H1 (cell line): Measurements from ENCODE around the gene CENPP. TPM values are rescaled to one million over a fixed set of nuclear protein-coding genes. Genes with fewer than 3 reads are reported as not detected.

Experiments
- CTCF ChIA-PET: fragments of 300-600 bp; sonication (Branson Sonifier 250); formaldehyde crosslinking; loops from one replicate; lab custom pipeline; 2021; ENCODE audit not compliant: partially characterized antibody; lab: Charles Lee
- POLR2A ChIA-PET: fragments of 300-600 bp; sonication (Branson Sonifier 250); formaldehyde crosslinking; loops from one replicate; lab custom pipeline; 2021; ENCODE audit warnings: inconsistent platforms; ENCODE audit not compliant: partially characterized antibody; lab: Charles Lee
- DNase-seq, 2 experiments: peaks; one replicate each; pipeline versions ENCODE4 v3.0.0 to v3.0.0-alpha.2; 2010 to 2022; ENCODE audit warnings: low spot score in 2 of 2, low read depth in 1 of 2, mixed read lengths in 1 of 2
- FAIRE-seq: peaks from 2 replicates; lab custom pipeline; 2011; peaks lifted over from hg19 to GRCh38; lab: Jason Lieb, UNC
- H2AFZ ChIP-seq: 2 replicates; pipeline ENCODE4 v1.8.1; 2012; ENCODE audit warnings: low read length, inconsistent platforms
- H2AK5ac ChIP-seq: 2 replicates; pipeline ENCODE4 v1.6.1; 2013; ENCODE audit warnings: low read depth, low read length
- H2BK120ac ChIP-seq: replicated peaks from 2 replicates; pipeline ENCODE3; 2013; ENCODE audit warnings: low read depth, low read length, inconsistent platforms
- H2BK12ac ChIP-seq: 2 replicates; pipeline ENCODE4 v1.6.1; 2013; ENCODE audit warnings: low read depth, low read length
- H2BK15ac ChIP-seq: 2 replicates; pipeline ENCODE4 v1.6.1; 2013; ENCODE audit warnings: low read length
- H2BK20ac ChIP-seq: 2 replicates; pipeline ENCODE4 v1.6.1; 2013; ENCODE audit warnings: low read length
- H2BK5ac ChIP-seq: 2 replicates; pipeline ENCODE4 v1.6.1; 2013; ENCODE audit warnings: low read depth, low read length
- H3K14ac ChIP-seq: 2 replicates; pipeline ENCODE4 v1.6.1; 2013; ENCODE audit warnings: inconsistent platforms; ENCODE audit not compliant: insufficient read length
- H3K18ac ChIP-seq: 2 replicates; pipeline ENCODE4 v1.6.1; 2013; ENCODE audit warnings: low read length; ENCODE audit errors: extremely low read depth
- H3K23ac ChIP-seq: 2 replicates; pipeline ENCODE4 v1.6.1; 2013; ENCODE audit warnings: inconsistent platforms; ENCODE audit not compliant: insufficient read length
- H3K23me2 ChIP-seq: 2 replicates; pipeline ENCODE4 v1.6.1; 2013; ENCODE audit warnings: low read depth, low read length
- H3K27ac ChIP-seq: 2 replicates; pipeline ENCODE4 v1.6.1; 2011; ENCODE audit warnings: low read depth, low read length, inconsistent platforms
- H3K27me3 ChIP-seq, 4 experiments: replicated peaks in 1 of 4; 1 replicate in 1 of 4; 2 replicates in 3 of 4; pipeline versions ENCODE4 v1.6.1 to v1.8.1; 2011 to 2013; ENCODE audit warnings: low read length in 3 of 4, mild to moderate bottlenecking in 3 of 4, inconsistent platforms in 2 of 4, mixed read lengths in 2 of 4, moderate library complexity in 1 of 4; ENCODE audit not compliant: control insufficient read depth in 3 of 4, insufficient read depth in 3 of 4; ENCODE audit errors: extremely low read depth in 1 of 4
- H3K36me3 ChIP-seq, 4 experiments: 2 replicates each; pipeline versions ENCODE4 v1.6.1 to v1.8.1; 2011 to 2013; ENCODE audit warnings: mild to moderate bottlenecking in 4 of 4, low read length in 3 of 4, moderate library complexity in 2 of 4, control low read depth in 1 of 4, inconsistent platforms in 1 of 4; ENCODE audit not compliant: insufficient read depth in 4 of 4, control insufficient read depth in 2 of 4
- H3K4ac ChIP-seq: replicated peaks from 2 replicates; pipeline ENCODE3; 2013; ENCODE audit warnings: low read length, low read depth, mixed read lengths, inconsistent platforms; ENCODE audit not compliant: insufficient read length
- H3K4me1 ChIP-seq, 4 experiments: replicated peaks in 1 of 4; 1 replicate in 1 of 4; 2 replicates in 3 of 4; pipeline versions ENCODE4 v1.6.1 to v1.8.1; 2011 to 2013; ENCODE audit warnings: low read length in 3 of 4, inconsistent platforms in 2 of 4, mixed read lengths in 1 of 4; ENCODE audit not compliant: insufficient read depth in 4 of 4, control insufficient read depth in 3 of 4
- H3K4me2 ChIP-seq, 2 experiments: 2 replicates each; pipeline versions ENCODE4 v1.6.1 to v1.8.1; 2011 to 2013; ENCODE audit warnings: low read depth in 2 of 2, low read length in 2 of 2, control low read depth in 1 of 2, inconsistent platforms in 1 of 2, mild to moderate bottlenecking in 1 of 2; ENCODE audit not compliant: insufficient read depth in 1 of 2
- H3K4me3 ChIP-seq, 4 experiments: fragments of 200-600, 300-600 bp in 1 of 4; sonication (generic), shearing (Covaris generic), sonication (Bioruptor Twin) in 1 of 4; 2 replicates each; pipeline versions ENCODE4 v1.5.1 to v1.8.1; 2011 to 2016; ENCODE audit warnings: low read length in 4 of 4, low read depth in 3 of 4, control low read depth in 2 of 4, inconsistent platforms in 2 of 4, mild to moderate bottlenecking in 2 of 4, mixed read lengths in 1 of 4, moderate library complexity in 1 of 4; ENCODE audit not compliant: insufficient read depth in 2 of 4; ENCODE audit errors: extremely low read depth in 1 of 4
- H3K56ac ChIP-seq: replicated peaks from 2 replicates; pipeline ENCODE3; 2013; ENCODE audit warnings: low read depth, mild to moderate bottlenecking, mixed read lengths, low read length, inconsistent platforms; ENCODE audit not compliant: insufficient read length
- H3K79me1 ChIP-seq: 2 replicates; pipeline ENCODE4 v1.6.1; 2013; ENCODE audit warnings: low read depth, low read length, control low read depth
- H3K79me2 ChIP-seq, 2 experiments: 2 replicates each; pipeline versions ENCODE4 v1.6.1 to v1.8.1; 2012 to 2013; ENCODE audit warnings: low read length in 2 of 2, mild to moderate bottlenecking in 2 of 2, inconsistent platforms in 1 of 2; ENCODE audit not compliant: insufficient read depth in 2 of 2, control insufficient read depth in 1 of 2
- H3K9ac ChIP-seq, 4 experiments: replicated peaks in 1 of 4; 1 replicate in 1 of 4; 2 replicates in 3 of 4; pipeline versions ENCODE4 v1.6.1 to v1.8.1; 2011 to 2013; ENCODE audit warnings: low read depth in 3 of 4, low read length in 3 of 4, control low read depth in 2 of 4, mild to moderate bottlenecking in 2 of 4, moderate library complexity in 2 of 4, inconsistent platforms in 1 of 4; ENCODE audit errors: extremely low read depth in 1 of 4
- H3K9me3 ChIP-seq, 2 experiments: 2 replicates each; pipeline versions ENCODE4 v1.6.1 to v1.8.1; 2012 to 2013; ENCODE audit warnings: mild to moderate bottlenecking in 2 of 2, moderate library complexity in 2 of 2, control low read depth in 1 of 2, inconsistent platforms in 1 of 2, low read depth in 1 of 2, low read length in 1 of 2, mixed read lengths in 1 of 2; ENCODE audit not compliant: insufficient read depth in 2 of 2
- H4K20me1 ChIP-seq, 2 experiments: replicated peaks in 1 of 2; 2 replicates each; pipeline versions ENCODE3 to v1.8.1; 2011 to 2013; ENCODE audit warnings: inconsistent platforms in 2 of 2, low read length in 2 of 2, mild to moderate bottlenecking in 1 of 2; ENCODE audit not compliant: insufficient read depth in 2 of 2, control insufficient read depth in 1 of 2
- H4K5ac ChIP-seq: 2 replicates; pipeline ENCODE4 v1.6.1; 2013; ENCODE audit warnings: low read length, low read depth, mixed read lengths, inconsistent platforms; ENCODE audit not compliant: insufficient read length
- H4K8ac ChIP-seq: 2 replicates; pipeline ENCODE4 v1.8.0; 2013; ENCODE audit warnings: mild to moderate bottlenecking, moderate library complexity, low read length, inconsistent platforms; ENCODE audit not compliant: insufficient read depth; ENCODE audit errors: extremely low read depth
- H4K91ac ChIP-seq: replicated peaks from 2 replicates; pipeline ENCODE3; 2013; ENCODE audit warnings: low read length, mixed read lengths, inconsistent platforms; ENCODE audit not compliant: insufficient read length
- ASH2L ChIP-seq: fragments of 200-600, 300-600 bp; sonication (generic); IDR thresholded peaks from one replicate; pipeline ENCODE4 v1.7.1; 2017; ENCODE audit warnings: low read length
- CBX5 ChIP-seq: fragments of 300-800, 300-1000 bp; sonication (generic); IDR thresholded peaks from 2 replicates; pipeline ENCODE4 v1.7.1; 2016; ENCODE audit warnings: antibody characterized with exemption, low read length, low read depth
- EZH2 ChIP-seq: fragments of 200-600 bp; sonication (generic); IDR thresholded peaks from 2 replicates; pipeline ENCODE4 v1.7.1; 2012; ENCODE audit warnings: low read depth, mild to moderate bottlenecking, moderate library complexity, low read length, inconsistent platforms; ENCODE audit not compliant: severe bottlenecking
- FOSL1 ChIP-seq: IDR thresholded peaks from 2 replicates; pipeline ENCODE4 v1.6.1; 2011; ENCODE audit warnings: mild to moderate bottlenecking, low read depth, low read length, moderate library complexity; ENCODE audit not compliant: insufficient read depth
- JUND ChIP-seq: IDR thresholded peaks from 2 replicates; pipeline ENCODE4 v1.6.1; 2011; ENCODE audit warnings: mild to moderate bottlenecking, improper control_type of control experiment, low read length
- KDM1A ChIP-seq: fragments of 200-600, 300-600 bp; sonication (generic); IDR thresholded peaks from 2 replicates; pipeline ENCODE4 v1.7.1; 2016; ENCODE audit warnings: mild to moderate bottlenecking, low read length, borderline replicate concordance
- KDM4A ChIP-seq: IDR thresholded peaks from one replicate; pipeline ENCODE4 v1.7.1; 2012; ENCODE audit warnings: low read depth, mild to moderate bottlenecking, moderate library complexity, low read length, inconsistent platforms; ENCODE audit not compliant: severe bottlenecking
- KDM5A ChIP-seq: fragments of 200-600 bp; IDR thresholded peaks from 2 replicates; pipeline ENCODE4 v1.7.1; 2012; ENCODE audit warnings: mild to moderate bottlenecking, low read length, inconsistent platforms, mixed read lengths
- SP1 ChIP-seq: IDR thresholded peaks from 2 replicates; pipeline ENCODE4 v1.6.1; 2011; ENCODE audit warnings: low read depth, low read length
- ZNF274 ChIP-seq: IDR thresholded peaks from 2 replicates; pipeline ENCODE4 v1.7.0; 2012; ENCODE audit warnings: low read length, borderline replicate concordance; ENCODE audit errors: extremely low read depth
- WGBS, 2 experiments: shearing (Covaris generic) in 1 of 2; methylation state at CpG; one replicate each; pipeline versions ENCODE4 v1.1.6 to v1.1.7; 2013 to 2015; ENCODE audit warnings: low lambda C conversion rate in 2 of 2, mixed read lengths in 2 of 2, inconsistent platforms in 1 of 2, low coverage in 1 of 2, missing lambda C conversion rate in 1 of 2; ENCODE audit not compliant: insufficient replicate concordance in 2 of 2, insufficient coverage in 1 of 2, insufficient read length in 1 of 2; ENCODE audit errors: extremely low coverage in 1 of 2, missing lambda C conversion rate in 1 of 2; 5-methylcytosine and 5-hydroxymethylcytosine counted together
- polyA plus RNA-seq, 7 experiments: library from polyadenylated mRNA; depleted of rRNA in 3 of 7; stranded (reverse) in 5 of 7; unstranded in 2 of 7; fragments of >200 nt in 5 of 7; fragments of 200-250 nt in 2 of 7; gene quantifications; 1 replicate in 5 of 7; 2 replicates in 1 of 7; 4 replicates in 1 of 7; pipeline versions ENCODE4 v1.2.1 to v1.2.3, GENCODE V29; 2011 to 2013; ENCODE audit warnings: missing spikeins in 2 of 7, mixed read lengths in 2 of 7
- total RNA-seq: library from RNA; stranded (reverse); fragmentation: NEBNext Ultra II Directional; extraction: Animal tissue kit (Norgen Biotek cat#: 25700); gene quantifications from 2 replicates; pipeline ENCODE4 v1.2.1, GENCODE V29; 2021
- TF ChIP-seq, protein P1 (sequence below), 3 experiments: IDR thresholded peaks; 1 replicate in 2 of 3; 2 replicates in 1 of 3; pipeline versions ENCODE4 v1.5.1 to v1.6.1; 2011; ENCODE audit warnings: low read length in 3 of 3, mild to moderate bottlenecking in 3 of 3, inconsistent platforms in 2 of 3, low read depth in 1 of 3, moderate library complexity in 1 of 3; ENCODE audit not compliant: insufficient read depth in 1 of 3; ENCODE audit errors: control extremely low read depth in 1 of 3

CENPP gene
- total and polyA plus RNA-seq, 2 of the 8 experiments (the other 6 are each of a cell fraction or from before 2014, with no cell fraction given): 2.7 to 10.8 TPM

- no peak overlapping the region for H2BK5ac ChIP-seq
- H3K23me2 ChIP-seq: no peaks in the 10 kb centered on the region
- no peak overlapping the region for H2BK15ac ChIP-seq
- H2BK12ac ChIP-seq: no peak overlapping the region
- DNase-seq (no peak), FAIRE-seq (no peak)
- no peak overlapping the region for H3K56ac ChIP-seq
- H3K27me3 ChIP-seq: no peaks in the 10 kb centered on the region
- no peak overlapping the region for H2AFZ ChIP-seq
- no peak overlapping the region for H2BK120ac ChIP-seq
- H3K27ac ChIP-seq: no peak overlapping the region
- no peak overlapping the region for H3K4me2 ChIP-seq
- no peak overlapping the region for H3K4me3 ChIP-seq
- H4K91ac ChIP-seq: no peak overlapping the region
- H4K5ac ChIP-seq: no peak overlapping the region
- H3K23ac ChIP-seq: no peak overlapping the region
- POLR2A ChIA-PET: no interaction called here
- CTCF ChIA-PET: no interaction called here
- H4K8ac ChIP-seq: no peak overlapping the region
- H2BK20ac ChIP-seq: no peak overlapping the region
- H3K9me3 ChIP-seq: no peaks in the 10 kb centered on the region
- H3K18ac ChIP-seq: no peak overlapping the region
- no peaks in the 10 kb centered on the region for H3K36me3 ChIP-seq
- H3K14ac ChIP-seq: no peak overlapping the region
- WGBS, 2 experiments: 88% methylated on average over 2 of the region's 2 CpGs; no CpG with 5 or more reads in 1 of the 2 experiments
- no peak overlapping the region for H3K9ac ChIP-seq
- H2AK5ac ChIP-seq: no peak overlapping the region
- H3K79me1 ChIP-seq: no peaks in the 10 kb centered on the region; the same call in 1 of the 2 replicates
- H4K20me1 ChIP-seq: no peaks in the 10 kb centered on the region
- no peak overlapping the region for H3K4ac ChIP-seq
- no peaks in the 10 kb centered on the region for H3K79me2 ChIP-seq
- peaks cover 0 to 2% (median 0%) of the 10 kb centered on the region in 4 experiments; a peak in 1 of 7 replicates for H3K4me1 ChIP-seq
- TF ChIP-seq JUND: no peak
- no peak for TF ChIP-seq CBX5
- no peak for TF ChIP-seq KDM5A
- no peak for TF ChIP-seq EZH2
- TF ChIP-seq SP1: no peak
- TF ChIP-seq ZNF274: no peak
- no peak for TF ChIP-seq KDM1A
- no peak for TF ChIP-seq ASH2L
- TF ChIP-seq FOSL1: no peak
- no peak for TF ChIP-seq KDM4A
- TF ChIP-seq, protein P1, sequence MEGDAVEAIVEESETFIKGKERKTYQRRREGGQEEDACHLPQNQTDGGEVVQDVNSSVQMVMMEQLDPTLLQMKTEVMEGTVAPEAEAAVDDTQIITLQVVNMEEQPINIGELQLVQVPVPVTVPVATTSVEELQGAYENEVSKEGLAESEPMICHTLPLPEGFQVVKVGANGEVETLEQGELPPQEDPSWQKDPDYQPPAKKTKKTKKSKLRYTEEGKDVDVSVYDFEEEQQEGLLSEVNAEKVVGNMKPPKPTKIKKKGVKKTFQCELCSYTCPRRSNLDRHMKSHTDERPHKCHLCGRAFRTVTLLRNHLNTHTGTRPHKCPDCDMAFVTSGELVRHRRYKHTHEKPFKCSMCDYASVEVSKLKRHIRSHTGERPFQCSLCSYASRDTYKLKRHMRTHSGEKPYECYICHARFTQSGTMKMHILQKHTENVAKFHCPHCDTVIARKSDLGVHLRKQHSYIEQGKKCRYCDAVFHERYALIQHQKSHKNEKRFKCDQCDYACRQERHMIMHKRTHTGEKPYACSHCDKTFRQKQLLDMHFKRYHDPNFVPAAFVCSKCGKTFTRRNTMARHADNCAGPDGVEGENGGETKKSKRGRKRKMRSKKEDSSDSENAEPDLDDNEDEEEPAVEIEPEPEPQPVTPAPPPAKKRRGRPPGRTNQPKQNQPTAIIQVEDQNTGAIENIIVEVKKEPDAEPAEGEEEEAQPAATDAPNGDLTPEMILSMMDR (IDR thresholded peaks at IDR 0.05; ENCODE audit: control extremely low read depth in 1 of 3, insufficient read depth in 1 of 3, low read depth in 1 of 3, low read length in 3 of 3): no peak
Measured at GRCh38 chr9:92422611-92423338, 97.0 kb downstream of the CENPP start.
